DND-41 (cell line): ENCODE measurements around the gene PIK3R4.

Experiments
- EZH2 ChIP-seq: IDR thresholded peaks from 3 replicates; pipeline ENCODE4 v1.6.1; 2012; ENCODE audit warnings: borderline replicate concordance, low read depth, mild to moderate bottlenecking, moderate library complexity, low read length, inconsistent platforms; ENCODE audit not compliant: severe bottlenecking
- TF ChIP-seq, protein P1 (sequence below): IDR thresholded peaks from 2 replicates; pipeline ENCODE4 v1.5.1; 2012; ENCODE audit warnings: borderline replicate concordance, low read length, moderate library complexity, mild to moderate bottlenecking; ENCODE audit not compliant: poor library complexity, severe bottlenecking; ENCODE audit errors: extremely low read depth

DNA sequence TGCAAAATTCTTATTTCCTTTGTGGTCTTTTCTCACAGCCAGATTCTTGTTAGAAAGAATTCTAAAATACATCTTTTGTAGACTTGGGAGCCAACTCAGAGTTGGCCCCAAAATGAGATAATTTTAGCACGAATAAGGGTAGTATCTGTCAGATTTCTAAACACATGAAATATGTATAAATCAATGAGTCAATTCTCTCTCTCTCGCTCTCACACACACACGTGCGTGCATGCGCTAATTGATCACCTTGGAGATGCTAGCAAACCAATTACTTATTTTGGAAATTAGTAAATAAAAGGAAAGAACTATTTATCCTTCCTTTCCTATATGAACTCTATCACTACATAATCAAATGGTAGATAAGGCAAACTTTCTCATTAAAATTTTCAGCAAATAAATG lies 32.9 kb upstream of the PIK3R4 start:
- TF ChIP-seq EZH2 = no peak
- TF ChIP-seq, protein P1, sequence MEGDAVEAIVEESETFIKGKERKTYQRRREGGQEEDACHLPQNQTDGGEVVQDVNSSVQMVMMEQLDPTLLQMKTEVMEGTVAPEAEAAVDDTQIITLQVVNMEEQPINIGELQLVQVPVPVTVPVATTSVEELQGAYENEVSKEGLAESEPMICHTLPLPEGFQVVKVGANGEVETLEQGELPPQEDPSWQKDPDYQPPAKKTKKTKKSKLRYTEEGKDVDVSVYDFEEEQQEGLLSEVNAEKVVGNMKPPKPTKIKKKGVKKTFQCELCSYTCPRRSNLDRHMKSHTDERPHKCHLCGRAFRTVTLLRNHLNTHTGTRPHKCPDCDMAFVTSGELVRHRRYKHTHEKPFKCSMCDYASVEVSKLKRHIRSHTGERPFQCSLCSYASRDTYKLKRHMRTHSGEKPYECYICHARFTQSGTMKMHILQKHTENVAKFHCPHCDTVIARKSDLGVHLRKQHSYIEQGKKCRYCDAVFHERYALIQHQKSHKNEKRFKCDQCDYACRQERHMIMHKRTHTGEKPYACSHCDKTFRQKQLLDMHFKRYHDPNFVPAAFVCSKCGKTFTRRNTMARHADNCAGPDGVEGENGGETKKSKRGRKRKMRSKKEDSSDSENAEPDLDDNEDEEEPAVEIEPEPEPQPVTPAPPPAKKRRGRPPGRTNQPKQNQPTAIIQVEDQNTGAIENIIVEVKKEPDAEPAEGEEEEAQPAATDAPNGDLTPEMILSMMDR = no peak
